ENCODE data around the gene VAC14. TPM values are rescaled to one million over a fixed set of nuclear protein-coding genes. Genes with fewer than 3 reads are reported as not detected.

The VAC14 gene
- polyA plus RNA-seq, 1 of the 3 experiments (the other 2 are of a cell fraction), result 33.2 TPM

- TF ChIP-seq, protein P1, sequence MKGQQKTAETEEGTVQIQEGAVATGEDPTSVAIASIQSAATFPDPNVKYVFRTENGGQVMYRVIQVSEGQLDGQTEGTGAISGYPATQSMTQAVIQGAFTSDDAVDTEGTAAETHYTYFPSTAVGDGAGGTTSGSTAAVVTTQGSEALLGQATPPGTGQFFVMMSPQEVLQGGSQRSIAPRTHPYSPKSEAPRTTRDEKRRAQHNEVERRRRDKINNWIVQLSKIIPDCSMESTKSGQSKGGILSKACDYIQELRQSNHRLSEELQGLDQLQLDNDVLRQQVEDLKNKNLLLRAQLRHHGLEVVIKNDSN (IDR thresholded peaks at IDR 0.05; ENCODE audit: borderline replicate concordance, low read depth), result no peak
These were observed 653 bp upstream of the VAC14 start (continued) for GRCh38 chr16:70801611-70802010.

GRCh38 chr16:70800311-70800710, 647 bp downstream of the VAC14 start:
- H3K9ac ChIP-seq, result peak overlapping the region; percentile 80
- WGBS (ENCODE audit: low lambda C conversion rate), result 11% methylated on average over 7 of the region's 7 CpGs
- peaks cover 54% of the 10 kb centered on the region for H3K79me2 ChIP-seq (ENCODE audit: insufficient read depth)
- CTCF ChIA-PET, result interaction anchor here (1.3 to 3.7 kb wide), 3 partner anchors 21 to 100 kb away, joined by 3 to 19 read pairs (median 4); no protein-coding TSS in a partner anchor
- TF ChIP-seq, protein P1 (IDR thresholded peaks at IDR 0.05; ENCODE audit: borderline replicate concordance, low read depth), result no peak
- no peak for TF ChIP-seq RXRA (IDR thresholded peaks at IDR 0.05; ENCODE audit: borderline replicate concordance, low read depth)
- no peak for TF ChIP-seq ELF1 (IDR thresholded peaks at IDR 0.05)
- POLR2A ChIA-PET, result no interaction called here
- H3K27me3 ChIP-seq (ENCODE audit: insufficient read depth), result no peaks in the 10 kb centered on the region
- no peaks in the 10 kb centered on the region for H3K9me3 ChIP-seq
- H3K36me3 ChIP-seq (replicated peaks in 1 of 2; ENCODE audit: control insufficient read depth in 1 of 2, insufficient read depth in 2 of 2, low read length in 1 of 2), result peaks cover 5 to 13% of the 10 kb centered on the region in 2 experiments
- H3K4me3 ChIP-seq (ENCODE audit: low read depth in 2 of 2, low read length in 1 of 2), result peak overlapping the region; percentile 89 to 99
- H2AFZ ChIP-seq (ENCODE audit: low read depth), result peak overlapping the region; percentile 86
- H3F3A ChIP-seq (replicated peaks; ENCODE audit: insufficient read depth), result peaks cover 4% of the 10 kb centered on the region
- H4K20me1 ChIP-seq (ENCODE audit: insufficient read depth), result no peaks in the 10 kb centered on the region; the same call in 1 of the 2 replicates
- DNase-seq, result no peak
- no peaks in the 10 kb centered on the region for H3K9me2 ChIP-seq
- H3K27ac ChIP-seq (ENCODE audit: low read depth in 2 of 2, low read length in 1 of 2), result peak overlapping the region in 1 of 2 experiments; percentile 22; a peak in 2 of 4 replicates
- H3K4me1 ChIP-seq (ENCODE audit: control insufficient read depth in 1 of 2, insufficient read depth in 2 of 2, low read depth in 1 of 2, low read length in 1 of 2), result peaks cover 1 to 11% of the 10 kb centered on the region in 2 experiments
- H3K4me2 ChIP-seq, result peak overlapping the region; percentile 88

- no peak for DNase-seq
- H3K4me3 ChIP-seq (ENCODE audit: low read depth in 2 of 2, low read length in 1 of 2), result no peak overlapping the region
- no peak overlapping the region for H2AFZ ChIP-seq (ENCODE audit: low read depth)
- H3K4me1 ChIP-seq (ENCODE audit: control insufficient read depth in 1 of 2, insufficient read depth in 2 of 2, low read depth in 1 of 2, low read length in 1 of 2), result peaks cover 0 to 11% of the 10 kb centered on the region in 2 experiments; a peak in 2 of 4 replicates
- POLR2A ChIA-PET, result no interaction called here
- H3K9me2 ChIP-seq, result no peaks in the 10 kb centered on the region
- no peaks in the 10 kb centered on the region for H3F3A ChIP-seq (replicated peaks; ENCODE audit: insufficient read depth)
- H3K4me2 ChIP-seq, result no peak overlapping the region
- H3K79me2 ChIP-seq (ENCODE audit: insufficient read depth), result peaks cover 86% of the 10 kb centered on the region
- 92% methylated on average over 3 of the region's 3 CpGs for WGBS (ENCODE audit: low lambda C conversion rate)
- no peaks in the 10 kb centered on the region for H3K9me3 ChIP-seq
- CTCF ChIA-PET, result interaction anchor here (1.2 kb wide), 1 partner anchor 26 kb away, joined by 3 read pairs; no protein-coding TSS in a partner anchor
- no peak for TF ChIP-seq GATA2 (CRISPR knock-in tag; IDR thresholded peaks at IDR 0.05)
- H3K36me3 ChIP-seq (replicated peaks in 1 of 2; ENCODE audit: control insufficient read depth in 1 of 2, insufficient read depth in 2 of 2, low read length in 1 of 2), result peaks cover 5 to 13% of the 10 kb centered on the region in 2 experiments
- no peaks in the 10 kb centered on the region for H3K27me3 ChIP-seq (ENCODE audit: insufficient read depth)
- H3K9ac ChIP-seq, result no peak overlapping the region
- peaks cover 16% of the 10 kb centered on the region for H4K20me1 ChIP-seq (ENCODE audit: insufficient read depth)
- H3K27ac ChIP-seq (ENCODE audit: low read depth in 2 of 2, low read length in 1 of 2), result no peak overlapping the region
These were observed 4.7 kb downstream of the VAC14 start for GRCh38 chr16:70796301-70796700.

DNA sequence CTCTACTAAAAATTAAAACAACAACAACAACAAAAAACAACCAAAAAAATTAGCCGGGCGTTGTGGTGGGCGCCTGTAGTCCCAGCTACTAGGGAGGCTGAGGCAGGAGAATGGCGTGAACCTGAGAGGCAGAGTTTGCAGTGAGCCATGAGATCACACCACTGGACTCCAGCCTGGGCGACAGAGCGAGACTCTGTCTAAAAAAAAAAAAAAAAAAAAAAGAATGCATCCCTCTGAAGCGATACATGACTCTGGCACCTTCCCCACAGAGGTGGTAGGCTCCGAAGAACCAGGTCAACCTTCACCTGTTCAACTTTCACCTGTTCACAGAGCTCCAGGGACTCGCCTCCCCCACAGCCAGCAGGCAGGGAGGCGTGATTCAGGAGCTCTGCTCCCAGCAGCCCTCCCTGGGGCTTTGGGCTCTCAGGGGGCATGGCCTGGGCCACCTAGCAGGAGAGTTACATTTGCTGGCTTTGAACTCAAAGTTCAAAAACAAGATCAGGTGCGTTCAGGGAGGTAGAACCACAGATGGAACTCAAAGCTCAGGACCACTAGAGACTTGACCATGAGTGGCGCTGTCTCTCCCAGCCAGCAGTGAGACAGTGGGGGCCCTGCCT, 5.6 kb downstream of the VAC14 start:
- peaks cover 89% of the 10 kb centered on the region for H3K79me2 ChIP-seq (ENCODE audit: insufficient read depth)
- H3K4me2 ChIP-seq, result no peak overlapping the region
- no peaks in the 10 kb centered on the region for H3K9me3 ChIP-seq
- ChIA-PET CTCF (interaction anchor here (0.9 to 1.2 kb wide), 2 partner anchors 24 to 25 kb away, joined by 3 read pairs; no protein-coding TSS in a partner anchor), POLR2A (no interaction called here)
- WGBS (ENCODE audit: low lambda C conversion rate), result 90% methylated on average over 12 of the region's 12 CpGs
- peaks cover 5 to 13% of the 10 kb centered on the region in 2 experiments for H3K36me3 ChIP-seq (replicated peaks in 1 of 2; ENCODE audit: control insufficient read depth in 1 of 2, insufficient read depth in 2 of 2, low read length in 1 of 2)
- H3K4me3 ChIP-seq (ENCODE audit: low read depth in 2 of 2, low read length in 1 of 2), result no peak overlapping the region
- no peak for DNase-seq
- no peaks in the 10 kb centered on the region for H3K9me2 ChIP-seq
- no peaks in the 10 kb centered on the region for H3K27me3 ChIP-seq (ENCODE audit: insufficient read depth)
- peaks cover 0 to 9% of the 10 kb centered on the region in 2 experiments; a peak in 2 of 4 replicates for H3K4me1 ChIP-seq (ENCODE audit: control insufficient read depth in 1 of 2, insufficient read depth in 2 of 2, low read depth in 1 of 2, low read length in 1 of 2)
- H3K27ac ChIP-seq (ENCODE audit: low read depth in 2 of 2, low read length in 1 of 2), result no peak overlapping the region
- H2AFZ ChIP-seq (ENCODE audit: low read depth), result no peak overlapping the region
- H3F3A ChIP-seq (replicated peaks; ENCODE audit: insufficient read depth), result no peaks in the 10 kb centered on the region
- H4K20me1 ChIP-seq (ENCODE audit: insufficient read depth), result peaks cover 16% of the 10 kb centered on the region
- H3K9ac ChIP-seq, result no peak overlapping the region
- TF ChIP-seq NFIC (IDR thresholded peaks at IDR 0.05; ENCODE audit: borderline replicate concordance), result no peak
- TF ChIP-seq PBX3 (IDR thresholded peaks at IDR 0.05), result no peak
- no peak for TF ChIP-seq RCOR1 (IDR thresholded peaks at IDR 0.05; ENCODE audit: low read length)
- no peak for TF ChIP-seq CHD2 (IDR thresholded peaks at IDR 0.05; ENCODE audit: low read length, partially characterized antibody)
- no peak for TF ChIP-seq TAF1 (IDR thresholded peaks at IDR 0.05; ENCODE audit: borderline replicate concordance, low read depth, low read length)
- TF ChIP-seq, protein P1 (IDR thresholded peaks at IDR 0.05; ENCODE audit: borderline replicate concordance, low read depth), result no peak
- no peak for TF ChIP-seq GATA2 (CRISPR knock-in tag; IDR thresholded peaks at IDR 0.05)
- TF ChIP-seq GABPA (IDR thresholded peaks at IDR 0.05; ENCODE audit: low read depth), result no peak
- no peak for TF ChIP-seq RAD21 (IDR thresholded peaks at IDR 0.05; ENCODE audit: low read length)
- no peak for TF ChIP-seq FOXJ3 (CRISPR knock-in tag; IDR thresholded peaks at IDR 0.05)
- no peak for TF ChIP-seq POLR2AphosphoS5 (IDR thresholded peaks at IDR 0.05; ENCODE audit: low read depth, low read length)
- no peak for TF ChIP-seq MXI1 (IDR thresholded peaks at IDR 0.05; ENCODE audit: low read depth, low read length)
- no peak for TF ChIP-seq MAX (IDR thresholded peaks at IDR 0.05; ENCODE audit: low read depth)

Data from SK-N-SH (cell line).